K562 (cell line): ENCODE results near the gene RIMS3. TPM values are rescaled to one million over a fixed set of nuclear protein-coding genes. Genes with fewer than 3 reads are reported as not detected.

Experiments used
- CCNT2 ChIP-seq: IDR thresholded peaks from 2 replicates; pipeline ENCODE4 v1.6.1; 2011; ENCODE audit warnings: borderline replicate concordance, low read depth, mild to moderate bottlenecking, moderate library complexity, mixed read lengths, low read length; ENCODE audit not compliant: insufficient read length; ENCODE audit errors: extremely low read depth
- ETV5 ChIP-seq: sonication (generic); formaldehyde crosslinking; IDR thresholded peaks from 2 replicates; pipeline ENCODE4 v1.4.0; 2020; ENCODE audit warnings: low read depth, mild to moderate bottlenecking, missing genetic modification reagents
- KDM1A ChIP-seq, 2 experiments: fragments of 450-650 bp; IDR thresholded peaks; 2 replicates each; pipeline ENCODE4 v1.6.1; 2016; ENCODE audit warnings: mild to moderate bottlenecking in 2 of 2
- LARP7 ChIP-seq: fragments of 450-650 bp; IDR thresholded peaks from 2 replicates; pipeline ENCODE4 v1.6.1; 2016
- MYC ChIP-seq, 2 experiments: fragments of 250-450 bp in 1 of 2; sonication (Bioruptor Pico) in 1 of 2; IDR thresholded peaks; 2 replicates each; pipeline versions ENCODE4 v1.5.1 to v1.6.1; 2012 to 2021; ENCODE audit warnings: low read depth in 2 of 2, borderline replicate concordance in 1 of 2, improper control_type of control experiment in 1 of 2, low read length in 1 of 2, mild to moderate bottlenecking in 1 of 2, moderate library complexity in 1 of 2
- NONO ChIP-seq, 2 experiments: fragments of 200-400 bp in 1 of 2; fragments of 450-650 bp in 1 of 2; formaldehyde crosslinking in 1 of 2; IDR thresholded peaks; 2 replicates each; pipeline ENCODE4 v1.6.1; 2017; ENCODE audit warnings: low read depth in 2 of 2, mild to moderate bottlenecking in 2 of 2, moderate library complexity in 2 of 2, low read length in 1 of 2
- RHOXF2B ChIP-seq: fragments of 250-450 bp; sonication (Bioruptor Pico); conservative IDR thresholded peaks from 2 replicates; pipeline ENCODE4 v1.5.1; 2021
- SIN3A ChIP-seq, 2 experiments: fragments of 150-350 bp in 1 of 2; IDR thresholded peaks; 2 replicates each; pipeline ENCODE4 v1.6.1; 2011 to 2016; ENCODE audit warnings: borderline replicate concordance in 2 of 2, low read depth in 2 of 2, low read length in 2 of 2, mild to moderate bottlenecking in 2 of 2, moderate library complexity in 2 of 2; ENCODE audit not compliant: control insufficient read depth in 1 of 2
- TCF7 ChIP-seq: sonication (generic); IDR thresholded peaks from 2 replicates; pipeline ENCODE4 v1.6.1; 2016; ENCODE audit warnings: antibody characterized with exemption, borderline replicate concordance
- TEAD4 ChIP-seq, 2 experiments: sonication (generic) in 1 of 2; formaldehyde crosslinking in 1 of 2; IDR thresholded peaks; 2 replicates each; pipeline versions ENCODE4 v1.6.1 to v1.8.0; 2012 to 2022; ENCODE audit warnings: borderline replicate concordance in 1 of 2, inconsistent platforms in 1 of 2, low read length in 1 of 2, mild to moderate bottlenecking in 1 of 2, missing genetic modification reagents in 1 of 2
- ZBTB7A ChIP-seq: IDR thresholded peaks from 2 replicates; pipeline ENCODE4 v1.6.1; 2011; ENCODE audit warnings: low read depth, mild to moderate bottlenecking, low read length, moderate library complexity, borderline replicate concordance; ENCODE audit not compliant: control insufficient read depth
- ZNF175 ChIP-seq: fragments of 200-800 bp; sonication (Bioruptor generic); IDR thresholded peaks from 2 replicates; pipeline ENCODE4 v1.6.1; 2016; ENCODE audit warnings: low read depth, mild to moderate bottlenecking, missing genetic modification characterization, missing compliant biosample characterization
- ZNF384 ChIP-seq: IDR thresholded peaks from 2 replicates; pipeline ENCODE4 v1.6.1; 2012; ENCODE audit warnings: low read depth, low read length, improper control_type of control experiment
- ZNF41 ChIP-seq: fragments of 250-450 bp; sonication (Bioruptor Pico); conservative IDR thresholded peaks from 2 replicates; pipeline ENCODE4 v1.4.0; 2020; ENCODE audit warnings: mild to moderate bottlenecking
- polyA plus RNA-seq, 8 experiments: library from polyadenylated mRNA; depleted of rRNA in 4 of 8; stranded (reverse) in 5 of 8; unstranded in 3 of 8; fragments of >200 nt; fragmentation: Nextera tagmentation in 2 of 8; fragmentation: Illumina TruSeq in 1 of 8; extraction: Ambion mirVana in 2 of 8; extraction: Trizol in 1 of 8; gene quantifications; 2 replicates each; pipeline versions ENCODE4 v1.2.1 to v1.2.3, GENCODE V29; 2011 to 2014; ENCODE audit warnings: inconsistent platforms in 1 of 8, missing spikeins in 1 of 8
- total RNA-seq, 7 experiments: library from RNA; depleted of rRNA in 6 of 7; stranded (reverse); fragments of >200 nt in 6 of 7; fragmentation: Illumina TruSeq in 2 of 7; extraction: Trizol in 2 of 7; gene quantifications; 2 replicates each; pipeline versions ENCODE4 v1.2.1 to v1.2.3, GENCODE V29; 2011 to 2021; ENCODE audit warnings: low replicate concordance in 1 of 7
- TF ChIP-seq, protein P1 (sequence below): sonication (generic); formaldehyde crosslinking; IDR thresholded peaks from 2 replicates; pipeline ENCODE4 v1.8.0; 2022; ENCODE audit warnings: mild to moderate bottlenecking, missing genetic modification reagents
- TF ChIP-seq, protein P2 (sequence below), 3 experiments: IDR thresholded peaks in 2 of 3; conservative IDR thresholded peaks in 1 of 3; 2 replicates each; pipeline ENCODE4 v1.5.1; 2011 to 2012; ENCODE audit warnings: low read length in 3 of 3, mild to moderate bottlenecking in 3 of 3, control low read depth in 2 of 3, improper control_type of control experiment in 1 of 3, inconsistent platforms in 1 of 3, low read depth in 1 of 3, mixed read lengths in 1 of 3, moderate library complexity in 1 of 3; ENCODE audit not compliant: insufficient read depth in 2 of 3
- TF ChIP-seq, protein P3 (sequence below): fragments of 450-650 bp; IDR thresholded peaks from 2 replicates; pipeline ENCODE4 v1.6.1; 2016; ENCODE audit warnings: antibody characterized with exemption

Gene RIMS3
- total and polyA plus RNA-seq, 9 of the 15 experiments (the other 6 are each of a cell fraction or from before 2014, with no cell fraction given), result 0.06 to 1.2 (median 0.59) TPM

DNA sequence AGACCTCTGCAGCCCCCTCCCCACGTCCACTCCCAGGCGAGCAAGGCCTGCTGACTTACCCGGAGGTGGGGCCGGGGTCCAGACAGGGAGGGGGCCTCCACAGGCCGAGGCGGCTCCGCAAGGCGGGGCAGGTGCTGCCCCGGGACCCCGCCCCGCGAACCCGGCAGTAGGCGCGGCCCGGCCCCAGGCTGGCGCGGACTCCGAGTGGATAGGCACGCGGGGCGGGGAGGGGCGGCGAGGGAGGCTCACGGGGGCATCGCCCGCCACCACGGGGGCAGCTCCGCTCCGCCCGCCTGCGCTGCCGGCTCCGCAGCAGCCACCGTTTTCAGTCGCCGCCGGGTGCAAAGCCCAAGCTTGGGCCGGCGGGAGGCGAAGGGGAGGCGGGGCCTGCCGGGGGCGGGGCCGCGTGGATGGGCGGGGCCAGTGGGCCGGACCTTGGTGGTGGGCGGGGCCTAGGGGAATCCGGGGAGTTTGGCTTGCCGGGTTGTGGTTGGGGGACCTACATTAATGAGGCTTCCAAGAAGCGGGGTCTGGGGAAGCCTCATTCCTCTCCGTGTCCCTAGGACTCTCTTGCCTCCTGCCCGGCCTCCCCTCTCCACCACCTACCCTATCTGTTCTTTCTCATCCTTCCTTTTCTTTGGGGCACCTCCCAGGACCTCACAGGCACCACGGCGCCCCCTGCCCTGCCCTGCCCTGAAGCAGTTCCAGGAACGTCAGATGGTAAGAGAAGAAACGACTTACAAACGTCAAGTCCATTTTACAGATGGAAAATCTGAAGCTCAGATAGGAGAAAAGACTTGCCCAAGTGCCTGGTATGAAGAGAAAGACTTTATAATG is at the start of gene RIMS3 (continued):
- TF ChIP-seq, protein P1, sequence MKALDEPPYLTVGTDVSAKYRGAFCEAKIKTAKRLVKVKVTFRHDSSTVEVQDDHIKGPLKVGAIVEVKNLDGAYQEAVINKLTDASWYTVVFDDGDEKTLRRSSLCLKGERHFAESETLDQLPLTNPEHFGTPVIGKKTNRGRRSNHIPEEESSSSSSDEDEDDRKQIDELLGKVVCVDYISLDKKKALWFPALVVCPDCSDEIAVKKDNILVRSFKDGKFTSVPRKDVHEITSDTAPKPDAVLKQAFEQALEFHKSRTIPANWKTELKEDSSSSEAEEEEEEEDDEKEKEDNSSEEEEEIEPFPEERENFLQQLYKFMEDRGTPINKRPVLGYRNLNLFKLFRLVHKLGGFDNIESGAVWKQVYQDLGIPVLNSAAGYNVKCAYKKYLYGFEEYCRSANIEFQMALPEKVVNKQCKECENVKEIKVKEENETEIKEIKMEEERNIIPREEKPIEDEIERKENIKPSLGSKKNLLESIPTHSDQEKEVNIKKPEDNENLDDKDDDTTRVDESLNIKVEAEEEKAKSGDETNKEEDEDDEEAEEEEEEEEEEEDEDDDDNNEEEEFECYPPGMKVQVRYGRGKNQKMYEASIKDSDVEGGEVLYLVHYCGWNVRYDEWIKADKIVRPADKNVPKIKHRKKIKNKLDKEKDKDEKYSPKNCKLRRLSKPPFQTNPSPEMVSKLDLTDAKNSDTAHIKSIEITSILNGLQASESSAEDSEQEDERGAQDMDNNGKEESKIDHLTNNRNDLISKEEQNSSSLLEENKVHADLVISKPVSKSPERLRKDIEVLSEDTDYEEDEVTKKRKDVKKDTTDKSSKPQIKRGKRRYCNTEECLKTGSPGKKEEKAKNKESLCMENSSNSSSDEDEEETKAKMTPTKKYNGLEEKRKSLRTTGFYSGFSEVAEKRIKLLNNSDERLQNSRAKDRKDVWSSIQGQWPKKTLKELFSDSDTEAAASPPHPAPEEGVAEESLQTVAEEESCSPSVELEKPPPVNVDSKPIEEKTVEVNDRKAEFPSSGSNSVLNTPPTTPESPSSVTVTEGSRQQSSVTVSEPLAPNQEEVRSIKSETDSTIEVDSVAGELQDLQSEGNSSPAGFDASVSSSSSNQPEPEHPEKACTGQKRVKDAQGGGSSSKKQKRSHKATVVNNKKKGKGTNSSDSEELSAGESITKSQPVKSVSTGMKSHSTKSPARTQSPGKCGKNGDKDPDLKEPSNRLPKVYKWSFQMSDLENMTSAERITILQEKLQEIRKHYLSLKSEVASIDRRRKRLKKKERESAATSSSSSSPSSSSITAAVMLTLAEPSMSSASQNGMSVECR (CRISPR knock-in tag), result peak; percentile 60; the same call in 1 of the 2 replicates
- TF ChIP-seq ZBTB7A, result peak; percentile 47; the same call in 1 of the 2 replicates
- TF ChIP-seq NONO (IDR thresholded peaks at IDR 0.05; ENCODE audit: low read depth in 2 of 2, low read length in 1 of 2), result peak in 1 of 2 experiments; percentile 73; a peak in 1 of 4 replicates
- TF ChIP-seq LARP7, result 0 out of 2 replicates have a peak, but pooled peaks have one; percentile 65
- no peak for TF ChIP-seq ZNF175 (CRISPR knock-in tag)
- TF ChIP-seq KDM1A (IDR thresholded peaks at IDR 0.05), result peak in 1 of 2 experiments; percentile 20; a peak in 1 of 4 replicates
- no peak for TF ChIP-seq RHOXF2B
- TF ChIP-seq MYC (IDR thresholded peaks at IDR 0.05; ENCODE audit: low read depth, low read length), result 0 out of 2 replicates have a peak, but pooled peaks have one; percentile 23
- TF ChIP-seq MYC (CRISPR knock-in tag; IDR thresholded peaks at IDR 0.05; ENCODE audit: borderline replicate concordance, low read depth), result no peak
- TF ChIP-seq, protein P2, sequence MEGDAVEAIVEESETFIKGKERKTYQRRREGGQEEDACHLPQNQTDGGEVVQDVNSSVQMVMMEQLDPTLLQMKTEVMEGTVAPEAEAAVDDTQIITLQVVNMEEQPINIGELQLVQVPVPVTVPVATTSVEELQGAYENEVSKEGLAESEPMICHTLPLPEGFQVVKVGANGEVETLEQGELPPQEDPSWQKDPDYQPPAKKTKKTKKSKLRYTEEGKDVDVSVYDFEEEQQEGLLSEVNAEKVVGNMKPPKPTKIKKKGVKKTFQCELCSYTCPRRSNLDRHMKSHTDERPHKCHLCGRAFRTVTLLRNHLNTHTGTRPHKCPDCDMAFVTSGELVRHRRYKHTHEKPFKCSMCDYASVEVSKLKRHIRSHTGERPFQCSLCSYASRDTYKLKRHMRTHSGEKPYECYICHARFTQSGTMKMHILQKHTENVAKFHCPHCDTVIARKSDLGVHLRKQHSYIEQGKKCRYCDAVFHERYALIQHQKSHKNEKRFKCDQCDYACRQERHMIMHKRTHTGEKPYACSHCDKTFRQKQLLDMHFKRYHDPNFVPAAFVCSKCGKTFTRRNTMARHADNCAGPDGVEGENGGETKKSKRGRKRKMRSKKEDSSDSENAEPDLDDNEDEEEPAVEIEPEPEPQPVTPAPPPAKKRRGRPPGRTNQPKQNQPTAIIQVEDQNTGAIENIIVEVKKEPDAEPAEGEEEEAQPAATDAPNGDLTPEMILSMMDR (IDR thresholded peaks at IDR 0.05 in 2 of 3, conservative IDR thresholded peaks at IDR 0.05 in 1 of 3; ENCODE audit: insufficient read depth in 2 of 3, low read depth in 1 of 3, low read length in 3 of 3), result peak; percentile 41 to 66 (median 58)
- 0 out of 2 replicates have a peak, but pooled peaks have one; percentile 8 for TF ChIP-seq TEAD4 (IDR thresholded peaks at IDR 0.05; ENCODE audit: low read length)
- TF ChIP-seq TEAD4 (CRISPR knock-in tag; IDR thresholded peaks at IDR 0.05; ENCODE audit: borderline replicate concordance), result no peak
- no peak for TF ChIP-seq ZNF384
- TF ChIP-seq, protein P3, sequence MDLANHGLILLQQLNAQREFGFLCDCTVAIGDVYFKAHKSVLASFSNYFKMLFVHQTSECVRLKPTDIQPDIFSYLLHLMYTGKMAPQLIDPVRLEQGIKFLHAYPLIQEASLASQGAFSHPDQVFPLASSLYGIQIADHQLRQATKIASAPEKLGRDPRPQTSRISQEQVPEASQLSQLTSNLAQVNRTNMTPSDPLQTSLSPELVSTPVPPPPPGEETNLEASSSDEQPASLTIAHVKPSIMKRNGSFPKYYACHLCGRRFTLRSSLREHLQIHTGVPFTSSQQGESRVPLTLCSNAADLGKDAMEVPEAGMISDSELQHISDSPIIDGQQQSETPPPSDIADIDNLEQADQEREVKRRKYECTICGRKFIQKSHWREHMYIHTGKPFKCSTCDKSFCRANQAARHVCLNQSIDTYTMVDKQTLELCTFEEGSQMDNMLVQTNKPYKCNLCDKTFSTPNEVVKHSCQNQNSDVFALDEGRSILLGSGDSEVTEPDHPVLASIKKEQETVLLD, result 0 out of 2 replicates have a peak, but pooled peaks have one; percentile 39
- TF ChIP-seq ETV5 (CRISPR knock-in tag), result 0 out of 2 replicates have a peak, but pooled peaks have one; percentile 24
- TF ChIP-seq CCNT2, result peak; percentile 36
- peak in 1 of 2 experiments; percentile 37; a peak in 1 of 4 replicates for TF ChIP-seq SIN3A (IDR thresholded peaks at IDR 0.05; ENCODE audit: borderline replicate concordance in 2 of 2, control insufficient read depth in 1 of 2, low read depth in 2 of 2, low read length in 2 of 2)
- no peak for TF ChIP-seq TCF7
- no peak for TF ChIP-seq ZNF41 (CRISPR knock-in tag)
